ENCODE results near the gene WDR35. TPM values are rescaled to one million over a fixed set of nuclear protein-coding genes. Genes with fewer than 3 reads are reported as not detected.
A peak's percentile ranks its signal among the peaks of the same experiment; 100 is the strongest.

Gene WDR35
- total RNA-seq, 4 donors from 2014 or later: 17.6 to 19.2 (median 18.1) TPM

DNA sequence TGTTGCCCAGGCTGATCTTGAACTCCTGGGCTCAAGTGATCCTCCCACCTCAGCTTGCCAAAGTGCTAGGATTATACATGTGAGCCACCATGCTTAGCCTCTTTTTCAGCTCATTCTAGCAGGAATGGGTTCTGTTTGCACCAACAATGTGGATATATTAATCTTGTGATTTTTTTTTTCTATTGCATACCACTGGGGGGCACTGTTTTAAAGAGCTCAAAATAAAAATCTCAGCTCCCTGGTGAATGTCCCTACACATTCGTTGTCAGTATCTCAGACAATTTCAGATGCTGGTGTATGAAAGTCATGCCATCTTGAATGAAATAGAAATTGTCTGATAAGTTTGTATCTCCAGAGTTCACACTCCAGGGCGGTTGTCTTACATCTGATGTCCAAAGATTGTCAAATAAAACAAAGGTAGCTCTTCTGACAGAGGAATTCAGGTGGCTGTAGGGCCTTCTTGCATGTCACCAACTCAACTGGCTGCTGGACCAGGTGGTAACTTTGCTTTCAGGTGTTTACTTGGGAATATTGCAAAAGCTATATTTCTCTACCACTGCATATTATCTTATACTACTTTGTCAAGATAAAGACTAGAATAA lies 25.7 kb upstream of the WDR35 start:
- H3K27me3 ChIP-seq: no peaks in the 10 kb centered on the region
- intact Hi-C loops (cut with DNase I): loop anchor here (2.0 kb wide), 1 partner anchor 83 kb away; no protein-coding TSS in a partner anchor
- H3K4me1 ChIP-seq: peaks cover 0 to 17% of the 10 kb centered on the region in 2 donors
- no peaks in the 10 kb centered on the region for H3K36me3 ChIP-seq
- no peaks in the 10 kb centered on the region for H3K9me3 ChIP-seq
- no peak overlapping the region for H3K27ac ChIP-seq
- no peak overlapping the region for H3K4me3 ChIP-seq (replicated peaks in 1 of 3)
- 6 to 11% methylated on average over 2 of the region's 2 CpGs for WGBS, 2 donors
- no peak for TF ChIP-seq POLR2A (IDR thresholded peaks at IDR 0.05)
- TF ChIP-seq, protein P1, sequence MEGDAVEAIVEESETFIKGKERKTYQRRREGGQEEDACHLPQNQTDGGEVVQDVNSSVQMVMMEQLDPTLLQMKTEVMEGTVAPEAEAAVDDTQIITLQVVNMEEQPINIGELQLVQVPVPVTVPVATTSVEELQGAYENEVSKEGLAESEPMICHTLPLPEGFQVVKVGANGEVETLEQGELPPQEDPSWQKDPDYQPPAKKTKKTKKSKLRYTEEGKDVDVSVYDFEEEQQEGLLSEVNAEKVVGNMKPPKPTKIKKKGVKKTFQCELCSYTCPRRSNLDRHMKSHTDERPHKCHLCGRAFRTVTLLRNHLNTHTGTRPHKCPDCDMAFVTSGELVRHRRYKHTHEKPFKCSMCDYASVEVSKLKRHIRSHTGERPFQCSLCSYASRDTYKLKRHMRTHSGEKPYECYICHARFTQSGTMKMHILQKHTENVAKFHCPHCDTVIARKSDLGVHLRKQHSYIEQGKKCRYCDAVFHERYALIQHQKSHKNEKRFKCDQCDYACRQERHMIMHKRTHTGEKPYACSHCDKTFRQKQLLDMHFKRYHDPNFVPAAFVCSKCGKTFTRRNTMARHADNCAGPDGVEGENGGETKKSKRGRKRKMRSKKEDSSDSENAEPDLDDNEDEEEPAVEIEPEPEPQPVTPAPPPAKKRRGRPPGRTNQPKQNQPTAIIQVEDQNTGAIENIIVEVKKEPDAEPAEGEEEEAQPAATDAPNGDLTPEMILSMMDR (IDR thresholded peaks at IDR 0.05): peak; percentile 30 to 77 (median 55)
- no peak for DNase-seq

- peak overlapping the region in 1 of 3 donors; percentile 53 for H3K4me3 ChIP-seq (replicated peaks in 1 of 3)
- H3K27ac ChIP-seq: peak overlapping the region in 1 of 3 donors; percentile 46
- H3K36me3 ChIP-seq: no peaks in the 10 kb centered on the region
- TF ChIP-seq, protein P1 (IDR thresholded peaks at IDR 0.05): no peak
- TF ChIP-seq POLR2A (IDR thresholded peaks at IDR 0.05): no peak
- peaks cover 0 to 12% of the 10 kb centered on the region in 2 donors for H3K4me1 ChIP-seq
- 61 to 65% methylated on average over 15 of the region's 15 CpGs for WGBS, 2 donors
- no peaks in the 10 kb centered on the region for H3K27me3 ChIP-seq
- intact Hi-C loops (cut with DNase I): no loop called here
- H3K9me3 ChIP-seq: no peaks in the 10 kb centered on the region
- no peak for DNase-seq
These were observed 23.4 kb upstream of the WDR35 start for GRCh38 chr2:20013126-20013849.

DNA sequence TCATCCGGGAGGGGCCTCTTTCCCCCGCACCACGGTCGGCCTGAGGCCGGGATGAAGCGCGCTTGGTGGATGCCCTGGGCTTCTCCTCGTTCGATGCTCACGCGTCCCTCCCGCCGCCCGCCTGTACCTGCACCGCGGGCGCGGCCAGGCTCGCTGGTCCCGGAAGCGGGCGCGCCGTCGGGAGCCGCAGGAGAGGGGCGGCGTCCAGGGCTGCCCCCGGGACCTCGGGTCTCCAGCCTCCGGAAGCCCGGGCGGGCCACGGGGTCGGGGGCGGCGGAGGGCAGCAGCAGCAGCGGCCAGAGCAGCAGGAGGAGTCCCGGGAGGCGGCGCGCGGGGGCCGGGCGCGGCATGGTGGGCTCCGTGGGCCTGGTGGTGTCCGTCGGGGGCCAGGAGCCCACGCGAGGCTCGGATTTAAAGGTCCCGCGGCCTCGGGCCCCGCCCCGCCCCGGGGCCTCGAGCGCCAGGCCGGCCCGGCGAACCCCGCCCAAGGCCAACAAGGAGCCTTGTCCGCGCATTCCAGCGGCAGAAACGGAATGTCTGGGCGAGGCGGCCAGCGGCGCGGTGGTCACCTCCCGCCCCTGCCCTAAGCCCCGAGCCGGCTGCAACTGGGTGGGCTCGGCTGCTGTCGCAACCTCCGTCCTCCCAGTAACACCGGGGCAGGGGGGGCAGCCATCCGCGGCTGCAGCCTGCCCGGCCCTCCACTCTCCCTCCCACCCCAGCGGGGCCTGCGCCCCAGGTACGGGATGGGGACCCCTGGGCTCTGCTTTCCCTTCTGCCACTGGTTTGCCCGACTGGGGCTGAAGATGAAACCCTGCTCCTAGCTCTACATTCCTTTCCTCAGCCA lies 22.6 kb upstream of the WDR35 start, which contains the start of gene MATN3:
MATN3 (minus strand) TSS at position 387 of the 844 bp plus-strand sequence; CDS start at position 350, 37 bp downstream.
- Histone ChIP-seq H3K27me3 (no peaks in the 10 kb centered on the region), H3K4me3 (replicated peaks in 1 of 3) (peak within 1 kb of the TSS in 2 of 3 donors; percentile 27 to 53), H3K9me3 (no peaks in the 10 kb centered on the region), H3K4me1 (peaks cover 0 to 12% of the 10 kb centered on the region in 2 donors), H3K27ac (peak within 1 kb of the TSS in 1 of 3 donors; percentile 46), H3K36me3 (no peaks in the 10 kb centered on the region)
- peak; percentile 39 to 61 for DNase-seq
- TF ChIP-seq, protein P1 (IDR thresholded peaks at IDR 0.05): no peak
- no peak for TF ChIP-seq POLR2A (IDR thresholded peaks at IDR 0.05)
- intact Hi-C loops (cut with DNase I): no loop called here
- 2 to 5% methylated on average over 13 to 22 of the region's 87 CpGs for WGBS, 2 donors

GRCh38 chr2:20012032-20012281 lies 22.1 kb upstream of the WDR35 start:
- peak overlapping the region in 1 of 3 donors; percentile 53 for H3K4me3 ChIP-seq (replicated peaks in 1 of 3)
- no peaks in the 10 kb centered on the region for H3K9me3 ChIP-seq
- no peaks in the 10 kb centered on the region for H3K36me3 ChIP-seq
- intact Hi-C loops (cut with DNase I): no loop called here
- peaks cover 0 to 12% of the 10 kb centered on the region in 2 donors for H3K4me1 ChIP-seq
- H3K27ac ChIP-seq: no peak overlapping the region
- WGBS, 2 donors: 20% methylated on average over 4 of the region's 4 CpGs
- no peak for DNase-seq
- no peaks in the 10 kb centered on the region for H3K27me3 ChIP-seq
- TF ChIP-seq, protein P1 (IDR thresholded peaks at IDR 0.05): no peak
- no peak for TF ChIP-seq POLR2A (IDR thresholded peaks at IDR 0.05)
